H1 (cell line): ENCODE data around the gene CAMTA1. TPM values are rescaled to one million over a fixed set of nuclear protein-coding genes. Genes with fewer than 3 reads are reported as not detected.

Source experiments
- CTCF ChIA-PET: fragments of 300-600 bp; sonication (Branson Sonifier 250); formaldehyde crosslinking; loops from one replicate; lab custom pipeline; 2021; ENCODE audit not compliant: partially characterized antibody; lab: Charles Lee
- POLR2A ChIA-PET: fragments of 300-600 bp; sonication (Branson Sonifier 250); formaldehyde crosslinking; loops from one replicate; lab custom pipeline; 2021; ENCODE audit warnings: inconsistent platforms; ENCODE audit not compliant: partially characterized antibody; lab: Charles Lee
- DNase-seq, 2 experiments: peaks; one replicate each; pipeline versions ENCODE4 v3.0.0 to v3.0.0-alpha.2; 2010 to 2022; ENCODE audit warnings: low spot score in 2 of 2, low read depth in 1 of 2, mixed read lengths in 1 of 2
- FAIRE-seq: peaks from 2 replicates; lab custom pipeline; 2011; peaks lifted over from hg19 to GRCh38; lab: Jason Lieb, UNC
- H2AFZ ChIP-seq: 2 replicates; pipeline ENCODE4 v1.8.1; 2012; ENCODE audit warnings: low read length, inconsistent platforms
- H2AK5ac ChIP-seq: 2 replicates; pipeline ENCODE4 v1.6.1; 2013; ENCODE audit warnings: low read depth, low read length
- H2BK120ac ChIP-seq: replicated peaks from 2 replicates; pipeline ENCODE3; 2013; ENCODE audit warnings: low read depth, low read length, inconsistent platforms
- H2BK12ac ChIP-seq: 2 replicates; pipeline ENCODE4 v1.6.1; 2013; ENCODE audit warnings: low read depth, low read length
- H2BK15ac ChIP-seq: 2 replicates; pipeline ENCODE4 v1.6.1; 2013; ENCODE audit warnings: low read length
- H2BK20ac ChIP-seq: 2 replicates; pipeline ENCODE4 v1.6.1; 2013; ENCODE audit warnings: low read length
- H2BK5ac ChIP-seq: 2 replicates; pipeline ENCODE4 v1.6.1; 2013; ENCODE audit warnings: low read depth, low read length
- H3K14ac ChIP-seq: 2 replicates; pipeline ENCODE4 v1.6.1; 2013; ENCODE audit warnings: inconsistent platforms; ENCODE audit not compliant: insufficient read length
- H3K18ac ChIP-seq: 2 replicates; pipeline ENCODE4 v1.6.1; 2013; ENCODE audit warnings: low read length; ENCODE audit errors: extremely low read depth
- H3K23ac ChIP-seq: 2 replicates; pipeline ENCODE4 v1.6.1; 2013; ENCODE audit warnings: inconsistent platforms; ENCODE audit not compliant: insufficient read length
- H3K23me2 ChIP-seq: 2 replicates; pipeline ENCODE4 v1.6.1; 2013; ENCODE audit warnings: low read depth, low read length
- H3K27ac ChIP-seq: 2 replicates; pipeline ENCODE4 v1.6.1; 2011; ENCODE audit warnings: low read depth, low read length, inconsistent platforms
- H3K27me3 ChIP-seq, 4 experiments: replicated peaks in 1 of 4; 1 replicate in 1 of 4; 2 replicates in 3 of 4; pipeline versions ENCODE4 v1.6.1 to v1.8.1; 2011 to 2013; ENCODE audit warnings: low read length in 3 of 4, mild to moderate bottlenecking in 3 of 4, inconsistent platforms in 2 of 4, mixed read lengths in 2 of 4, moderate library complexity in 1 of 4; ENCODE audit not compliant: control insufficient read depth in 3 of 4, insufficient read depth in 3 of 4; ENCODE audit errors: extremely low read depth in 1 of 4
- H3K36me3 ChIP-seq, 4 experiments: 2 replicates each; pipeline versions ENCODE4 v1.6.1 to v1.8.1; 2011 to 2013; ENCODE audit warnings: mild to moderate bottlenecking in 4 of 4, low read length in 3 of 4, moderate library complexity in 2 of 4, control low read depth in 1 of 4, inconsistent platforms in 1 of 4; ENCODE audit not compliant: insufficient read depth in 4 of 4, control insufficient read depth in 2 of 4
- H3K4ac ChIP-seq: replicated peaks from 2 replicates; pipeline ENCODE3; 2013; ENCODE audit warnings: low read length, low read depth, mixed read lengths, inconsistent platforms; ENCODE audit not compliant: insufficient read length
- H3K4me1 ChIP-seq, 4 experiments: replicated peaks in 1 of 4; 1 replicate in 1 of 4; 2 replicates in 3 of 4; pipeline versions ENCODE4 v1.6.1 to v1.8.1; 2011 to 2013; ENCODE audit warnings: low read length in 3 of 4, inconsistent platforms in 2 of 4, mixed read lengths in 1 of 4; ENCODE audit not compliant: insufficient read depth in 4 of 4, control insufficient read depth in 3 of 4
- H3K4me2 ChIP-seq, 2 experiments: 2 replicates each; pipeline versions ENCODE4 v1.6.1 to v1.8.1; 2011 to 2013; ENCODE audit warnings: low read depth in 2 of 2, low read length in 2 of 2, control low read depth in 1 of 2, inconsistent platforms in 1 of 2, mild to moderate bottlenecking in 1 of 2; ENCODE audit not compliant: insufficient read depth in 1 of 2
- H3K4me3 ChIP-seq, 4 experiments: fragments of 200-600, 300-600 bp in 1 of 4; sonication (generic), shearing (Covaris generic), sonication (Bioruptor Twin) in 1 of 4; 2 replicates each; pipeline versions ENCODE4 v1.5.1 to v1.8.1; 2011 to 2016; ENCODE audit warnings: low read length in 4 of 4, low read depth in 3 of 4, control low read depth in 2 of 4, inconsistent platforms in 2 of 4, mild to moderate bottlenecking in 2 of 4, mixed read lengths in 1 of 4, moderate library complexity in 1 of 4; ENCODE audit not compliant: insufficient read depth in 2 of 4; ENCODE audit errors: extremely low read depth in 1 of 4
- H3K56ac ChIP-seq: replicated peaks from 2 replicates; pipeline ENCODE3; 2013; ENCODE audit warnings: low read depth, mild to moderate bottlenecking, mixed read lengths, low read length, inconsistent platforms; ENCODE audit not compliant: insufficient read length
- H3K79me1 ChIP-seq: 2 replicates; pipeline ENCODE4 v1.6.1; 2013; ENCODE audit warnings: low read depth, low read length, control low read depth
- H3K79me2 ChIP-seq, 2 experiments: 2 replicates each; pipeline versions ENCODE4 v1.6.1 to v1.8.1; 2012 to 2013; ENCODE audit warnings: low read length in 2 of 2, mild to moderate bottlenecking in 2 of 2, inconsistent platforms in 1 of 2; ENCODE audit not compliant: insufficient read depth in 2 of 2, control insufficient read depth in 1 of 2
- H3K9ac ChIP-seq, 4 experiments: replicated peaks in 1 of 4; 1 replicate in 1 of 4; 2 replicates in 3 of 4; pipeline versions ENCODE4 v1.6.1 to v1.8.1; 2011 to 2013; ENCODE audit warnings: low read depth in 3 of 4, low read length in 3 of 4, control low read depth in 2 of 4, mild to moderate bottlenecking in 2 of 4, moderate library complexity in 2 of 4, inconsistent platforms in 1 of 4; ENCODE audit errors: extremely low read depth in 1 of 4
- H3K9me3 ChIP-seq, 2 experiments: 2 replicates each; pipeline versions ENCODE4 v1.6.1 to v1.8.1; 2012 to 2013; ENCODE audit warnings: mild to moderate bottlenecking in 2 of 2, moderate library complexity in 2 of 2, control low read depth in 1 of 2, inconsistent platforms in 1 of 2, low read depth in 1 of 2, low read length in 1 of 2, mixed read lengths in 1 of 2; ENCODE audit not compliant: insufficient read depth in 2 of 2
- H4K20me1 ChIP-seq, 2 experiments: replicated peaks in 1 of 2; 2 replicates each; pipeline versions ENCODE3 to v1.8.1; 2011 to 2013; ENCODE audit warnings: inconsistent platforms in 2 of 2, low read length in 2 of 2, mild to moderate bottlenecking in 1 of 2; ENCODE audit not compliant: insufficient read depth in 2 of 2, control insufficient read depth in 1 of 2
- H4K5ac ChIP-seq: 2 replicates; pipeline ENCODE4 v1.6.1; 2013; ENCODE audit warnings: low read length, low read depth, mixed read lengths, inconsistent platforms; ENCODE audit not compliant: insufficient read length
- H4K8ac ChIP-seq: 2 replicates; pipeline ENCODE4 v1.8.0; 2013; ENCODE audit warnings: mild to moderate bottlenecking, moderate library complexity, low read length, inconsistent platforms; ENCODE audit not compliant: insufficient read depth; ENCODE audit errors: extremely low read depth
- H4K91ac ChIP-seq: replicated peaks from 2 replicates; pipeline ENCODE3; 2013; ENCODE audit warnings: low read length, mixed read lengths, inconsistent platforms; ENCODE audit not compliant: insufficient read length
- TAF1 ChIP-seq: IDR thresholded peaks from 2 replicates; pipeline ENCODE4 v1.6.1; 2011; ENCODE audit warnings: mild to moderate bottlenecking, low read depth, low read length
- WGBS, 2 experiments: shearing (Covaris generic) in 1 of 2; methylation state at CpG; one replicate each; pipeline versions ENCODE4 v1.1.6 to v1.1.7; 2013 to 2015; ENCODE audit warnings: low lambda C conversion rate in 2 of 2, mixed read lengths in 2 of 2, inconsistent platforms in 1 of 2, low coverage in 1 of 2, missing lambda C conversion rate in 1 of 2; ENCODE audit not compliant: insufficient replicate concordance in 2 of 2, insufficient coverage in 1 of 2, insufficient read length in 1 of 2; ENCODE audit errors: extremely low coverage in 1 of 2, missing lambda C conversion rate in 1 of 2; 5-methylcytosine and 5-hydroxymethylcytosine counted together
- polyA plus RNA-seq, 7 experiments: library from polyadenylated mRNA; depleted of rRNA in 3 of 7; stranded (reverse) in 5 of 7; unstranded in 2 of 7; fragments of >200 nt in 5 of 7; fragments of 200-250 nt in 2 of 7; gene quantifications; 1 replicate in 5 of 7; 2 replicates in 1 of 7; 4 replicates in 1 of 7; pipeline versions ENCODE4 v1.2.1 to v1.2.3, GENCODE V29; 2011 to 2013; ENCODE audit warnings: missing spikeins in 2 of 7, mixed read lengths in 2 of 7
- total RNA-seq: library from RNA; stranded (reverse); fragmentation: NEBNext Ultra II Directional; extraction: Animal tissue kit (Norgen Biotek cat#: 25700); gene quantifications from 2 replicates; pipeline ENCODE4 v1.2.1, GENCODE V29; 2021

CAMTA1 gene
- total and polyA plus RNA-seq, 2 of the 8 experiments (the other 6 are each of a cell fraction or from before 2014, with no cell fraction given) = 65.0 to 119 TPM

GRCh38 chr1:7703321-7704213 is 918.3 kb downstream of the CAMTA1 start:
- no peak overlapping the region for H3K14ac ChIP-seq
- no peak overlapping the region for H4K91ac ChIP-seq
- H3K9me3 ChIP-seq = no peaks in the 10 kb centered on the region
- no peak overlapping the region for H3K23ac ChIP-seq
- H3K9ac ChIP-seq = peak overlapping the region in 1 of 4 experiments; percentile 74; a peak in 1 of 7 replicates
- H3K23me2 ChIP-seq = peaks cover 3% of the 10 kb centered on the region; the same call in 1 of the 2 replicates
- DNase-seq (peak in 1 of 2 experiments; percentile 73), FAIRE-seq (no peak)
- CTCF ChIA-PET = interaction anchor here (0.7 to 2.5 kb wide), 9 partner anchors 12 to 116 kb away, joined by 3 to 14 read pairs (median 5); no protein-coding TSS in a partner anchor
- peak overlapping the region; percentile 67 to 71 for H3K4me2 ChIP-seq
- no peak overlapping the region for H2AK5ac ChIP-seq
- no peak overlapping the region for H2BK120ac ChIP-seq
- POLR2A ChIA-PET = interaction anchor here (1.0 to 2.9 kb wide), 8 partner anchors 17 to 201 kb away, joined by 3 to 20 read pairs (median 4); no protein-coding TSS in a partner anchor
- H3K27me3 ChIP-seq = peaks cover 0 to 21% (median 15%) of the 10 kb centered on the region in 4 experiments; a peak in 5 of 7 replicates
- H3K36me3 ChIP-seq = no peaks in the 10 kb centered on the region
- H4K5ac ChIP-seq = no peak overlapping the region
- peak overlapping the region; percentile 21 to 62 (median 41); a peak in 6 of 8 replicates for H3K4me3 ChIP-seq
- no peak overlapping the region for H3K18ac ChIP-seq
- no peaks in the 10 kb centered on the region for H3K79me1 ChIP-seq
- no peak overlapping the region for H2BK12ac ChIP-seq
- no peak overlapping the region for H2BK15ac ChIP-seq
- H2BK5ac ChIP-seq = no peak overlapping the region
- no peak overlapping the region for H3K27ac ChIP-seq
- no peak overlapping the region for H3K4ac ChIP-seq
- peaks cover 0 to 3% of the 10 kb centered on the region in 2 experiments for H4K20me1 ChIP-seq
- H3K79me2 ChIP-seq = no peaks in the 10 kb centered on the region
- no peak overlapping the region for H3K56ac ChIP-seq
- peaks cover 2 to 16% (median 10%) of the 10 kb centered on the region in 4 experiments; a peak in 6 of 7 replicates for H3K4me1 ChIP-seq
- no peak overlapping the region for H2AFZ ChIP-seq
- 12% methylated on average over 34 of the region's 60 CpGs; no CpG with 5 or more reads in 1 of the 2 experiments for WGBS, 2 experiments
- H2BK20ac ChIP-seq = no peak overlapping the region
- no peak overlapping the region for H4K8ac ChIP-seq
- TF ChIP-seq TAF1 = peak; percentile 44; the same call in 1 of the 2 replicates
